ENCODE measurements around the gene GRAP2. TPM values are rescaled to one million over a fixed set of nuclear protein-coding genes. Genes with fewer than 3 reads are reported as not detected.

The GRAP2 gene
- total RNA-seq, 1 donor from 2014 or later = 0.24 TPM

- H3K27me3 Mint-ChIP-seq = peaks cover 37% of the 10 kb centered on the region
- DNase-seq (ENCODE audit: extremely low spot score, unreplicated experiment) = no peak
- H3K4me3 Mint-ChIP-seq = no peak overlapping the region
- H3K9me3 Mint-ChIP-seq = no peaks in the 10 kb centered on the region
- no peak overlapping the region for H3K27ac Mint-ChIP-seq
- no peak for TF ChIP-seq CTCF (conservative IDR thresholded peaks at IDR 0.05)
- H3K4me1 Mint-ChIP-seq (ENCODE audit: unreplicated experiment) = peaks cover 4% of the 10 kb centered on the region
- no peaks in the 10 kb centered on the region for H3K36me3 Mint-ChIP-seq
These were observed 78.2 kb downstream of the GRAP2 start for GRCh38 chr22:39979048-39979447.

- Mint-ChIP-seq H3K9me3 (no peaks in the 10 kb centered on the region), H3K4me3 (no peak overlapping the region), H3K36me3 (no peaks in the 10 kb centered on the region), H3K27me3 (peaks cover 37% of the 10 kb centered on the region), H3K4me1 (ENCODE audit: unreplicated experiment) (peaks cover 4% of the 10 kb centered on the region), H3K27ac (no peak overlapping the region)
- TF ChIP-seq CTCF (conservative IDR thresholded peaks at IDR 0.05) = no peak
- DNase-seq (ENCODE audit: extremely low spot score, unreplicated experiment) = no peak
These were observed 78.6 kb downstream of the GRAP2 start for GRCh38 chr22:39979458-39979857.

DNA sequence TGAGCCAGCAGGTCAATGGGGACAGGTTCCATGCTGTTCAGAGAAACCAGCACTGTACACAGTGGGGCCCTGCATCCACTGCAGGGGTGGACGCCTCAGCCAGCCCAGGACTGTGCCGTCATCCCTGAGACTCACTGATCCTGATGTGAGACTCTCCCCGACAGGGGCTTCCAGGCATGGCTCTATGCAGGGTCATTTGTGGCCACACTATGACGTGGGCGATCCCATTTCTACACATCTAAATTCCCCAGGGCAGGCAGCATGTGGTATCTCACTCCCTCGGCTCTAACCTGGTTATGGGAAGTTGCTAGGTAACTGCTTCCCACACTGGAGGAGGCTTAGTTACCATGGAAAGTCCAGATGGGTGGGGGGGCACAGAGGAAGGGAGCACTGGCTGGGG is 79.7 kb downstream of the GRAP2 start:
- no peaks in the 10 kb centered on the region for H3K9me3 Mint-ChIP-seq
- peaks cover 4% of the 10 kb centered on the region for H3K4me1 Mint-ChIP-seq (ENCODE audit: unreplicated experiment)
- no peak for TF ChIP-seq CTCF (conservative IDR thresholded peaks at IDR 0.05)
- no peak overlapping the region for H3K27ac Mint-ChIP-seq
- DNase-seq (ENCODE audit: extremely low spot score, unreplicated experiment) = no peak
- H3K4me3 Mint-ChIP-seq = no peak overlapping the region
- peaks cover 27% of the 10 kb centered on the region for H3K27me3 Mint-ChIP-seq
- no peaks in the 10 kb centered on the region for H3K36me3 Mint-ChIP-seq

GRCh38 chr22:39983346-39983745 is 82.5 kb downstream of the GRAP2 start:
- Mint-ChIP-seq H3K27me3 (peaks cover 15% of the 10 kb centered on the region), H3K27ac (peak overlapping the region; percentile 68), H3K9me3 (no peaks in the 10 kb centered on the region), H3K4me3 (no peak overlapping the region), H3K36me3 (no peaks in the 10 kb centered on the region), H3K4me1 (ENCODE audit: unreplicated experiment) (peaks cover 4% of the 10 kb centered on the region)
- no peak for DNase-seq (ENCODE audit: extremely low spot score, unreplicated experiment)
- no peak for TF ChIP-seq CTCF (conservative IDR thresholded peaks at IDR 0.05)

GRCh38 chr22:39984006-39984405 is 83.1 kb downstream of the GRAP2 start:
- peaks cover 19% of the 10 kb centered on the region for H3K27me3 Mint-ChIP-seq

More at GRCh38 chr22:39984006-39984405, 83.1 kb downstream of the GRAP2 start:
- no peak for DNase-seq (ENCODE audit: extremely low spot score, unreplicated experiment)
- TF ChIP-seq CTCF (conservative IDR thresholded peaks at IDR 0.05) = no peak
- H3K4me3 Mint-ChIP-seq = no peak overlapping the region
- H3K9me3 Mint-ChIP-seq = no peaks in the 10 kb centered on the region
- peak overlapping the region; percentile 68 for H3K27ac Mint-ChIP-seq
- H3K36me3 Mint-ChIP-seq = no peaks in the 10 kb centered on the region
- H3K4me1 Mint-ChIP-seq (ENCODE audit: unreplicated experiment) = peaks cover 4% of the 10 kb centered on the region

All from type B pancreatic cell (in vitro differentiated cells).